ENCODE data around the gene PSENEN. TPM values are rescaled to one million over a fixed set of nuclear protein-coding genes. Genes with fewer than 3 reads are reported as not detected.

Gene PSENEN, protein sequence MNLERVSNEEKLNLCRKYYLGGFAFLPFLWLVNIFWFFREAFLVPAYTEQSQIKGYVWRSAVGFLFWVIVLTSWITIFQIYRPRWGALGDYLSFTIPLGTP
- total RNA-seq: 10 to 100 TPM; 56.7 to 92.1 (median 90.2) TPM
- long read RNA-seq, donor 1, transcript PSENEN-202 (4 exons, 1,661 nt): major isoform, 16 of 18 reads
- long read RNA-seq, donor 1, partial matches to known transcripts: 0 of 18 reads
- long read RNA-seq, donor 1, other reads (novel, unspliced or antisense): 0 of 18 reads
- long read RNA-seq, donor 2, transcript PSENEN-202 (4 exons, 1,661 nt): major isoform, 18 of 20 reads
- long read RNA-seq, donor 2, partial matches to known transcripts: 1 of 20 reads
- long read RNA-seq, donor 2, other reads (novel, unspliced or antisense): 0 of 20 reads

- intact Hi-C loops (cut with DNase I, micrococcal nuclease): no loop called here
- peak; percentile 96 to 99 (median 96) for DNase-seq
These were observed at the start of gene PSENEN, which contains the start of gene U2AF1L4 for GRCh38 chr19:35745328-35746086. Gene PSENEN (plus strand): TSS chr19:35745651. CDS start chr19:35745931, 280 bp downstream. Gene U2AF1L4 (minus strand): TSS chr19:35745418. CDS start chr19:35745391, 27 bp downstream.

GRCh38 chr19:35695895-35696422 lies 49.5 kb upstream of the PSENEN start:
- no peak for TF ChIP-seq CTCF (IDR thresholded peaks at IDR 0.05)
- Histone ChIP-seq H3K4me3 (no peak overlapping the region), H3K4me1 (ENCODE audit: low read depth) (no peaks in the 10 kb centered on the region), H3K9me3 (no peaks in the 10 kb centered on the region), H3K36me3 (ENCODE audit: low read depth) (no peaks in the 10 kb centered on the region)
- no peak for DNase-seq
- no peak for ATAC-seq
- intact Hi-C loops (cut with DNase I, micrococcal nuclease): loop anchor here in 1 of 2 donors (10.0 kb wide), 1 partner anchor 239 kb away; the partner anchor contains the start of gene LRFN3

More at GRCh38 chr19:35745328-35746086, at the start of gene PSENEN, which contains the start of gene U2AF1L4:
- ATAC-seq: peak; percentile 77
- no peak for TF ChIP-seq CTCF (IDR thresholded peaks at IDR 0.05)
- H3K9me3 ChIP-seq: no peaks in the 10 kb centered on the region
- peak within 1 kb of the TSS; percentile 80 for H3K4me3 ChIP-seq
- peaks cover 28% of the 10 kb centered on the region for H3K4me1 ChIP-seq (ENCODE audit: low read depth)
- no peaks in the 10 kb centered on the region for H3K36me3 ChIP-seq (ENCODE audit: low read depth)

DNA sequence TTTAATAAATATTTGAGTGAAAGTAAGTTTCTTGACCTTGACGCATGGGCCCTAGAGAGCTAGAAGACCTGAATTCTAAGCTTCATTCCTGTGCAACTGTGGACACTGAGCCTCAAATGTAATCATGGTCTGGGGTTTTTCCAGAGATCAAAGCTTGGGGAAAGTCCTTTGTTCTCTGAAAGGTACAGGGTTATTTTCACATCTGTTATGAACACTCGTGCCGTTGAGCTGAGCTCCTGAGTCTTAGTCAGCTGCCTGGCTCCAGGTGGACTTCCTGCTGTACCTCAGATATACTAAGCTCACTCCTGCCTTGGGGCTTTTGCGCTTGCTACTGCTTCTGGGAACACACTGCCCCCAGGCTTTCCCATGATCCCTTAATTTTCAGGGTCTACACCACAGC lies 48.6 kb upstream of the PSENEN start:
- TF ChIP-seq CTCF (IDR thresholded peaks at IDR 0.05): no peak
- Histone ChIP-seq H3K4me3 (no peak overlapping the region), H3K36me3 (ENCODE audit: low read depth) (no peaks in the 10 kb centered on the region), H3K4me1 (ENCODE audit: low read depth) (no peaks in the 10 kb centered on the region), H3K9me3 (no peaks in the 10 kb centered on the region)
- no peak for ATAC-seq
- intact Hi-C loops (cut with DNase I, micrococcal nuclease): loop anchor here in 1 of 2 donors (10.0 kb wide), 1 partner anchor 238 kb away; the partner anchor contains the start of gene LRFN3
- no peak for DNase-seq

DNA sequence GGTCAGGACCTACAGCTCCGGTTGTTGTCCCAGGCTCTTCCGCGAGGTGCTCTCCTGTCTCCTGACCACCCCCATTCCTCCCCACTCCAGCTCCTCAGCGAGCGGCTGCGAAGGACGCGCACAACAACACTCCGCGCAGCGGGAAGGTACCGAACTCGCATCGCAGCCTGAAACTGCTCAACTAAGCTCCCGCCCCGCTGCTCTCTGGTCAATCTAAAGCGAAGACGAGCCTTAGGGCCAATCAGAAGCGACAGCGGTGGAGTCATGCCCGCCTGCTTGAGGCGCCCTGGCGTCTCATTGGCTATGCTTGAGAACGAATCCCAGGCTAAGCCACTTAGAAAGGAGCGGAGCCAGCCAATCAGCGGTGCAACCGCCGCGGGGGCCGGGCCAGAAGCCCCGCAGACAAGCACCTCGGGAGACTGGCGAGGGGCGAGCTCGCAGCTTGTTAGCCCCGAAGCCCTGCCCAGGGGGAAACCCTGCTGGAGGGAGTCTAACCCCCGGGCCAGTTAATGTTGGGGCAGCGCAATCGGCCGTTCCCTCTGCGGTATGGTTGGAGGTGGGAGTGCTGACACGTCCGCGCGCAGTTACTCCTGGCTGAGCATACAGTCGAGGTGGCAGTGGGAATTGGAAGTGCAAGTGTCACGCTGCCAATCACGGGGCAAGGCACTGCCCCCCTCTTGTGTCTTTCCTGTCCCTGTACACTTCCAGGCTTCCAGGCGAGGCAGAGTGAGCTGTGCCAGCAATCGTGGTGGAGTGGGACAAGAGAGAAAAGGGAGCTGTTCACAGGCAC lies 43.0 kb upstream of the PSENEN start:
- TF ChIP-seq CTCF (IDR thresholded peaks at IDR 0.05): no peak
- DNase-seq: peak; percentile 92 to 97 (median 95)
- Histone ChIP-seq H3K36me3 (ENCODE audit: low read depth) (no peaks in the 10 kb centered on the region), H3K4me3 (no peak overlapping the region), H3K9me3 (no peaks in the 10 kb centered on the region), H3K4me1 (ENCODE audit: low read depth) (peaks cover 4% of the 10 kb centered on the region)
- intact Hi-C loops (cut with DNase I, micrococcal nuclease): no loop called here
- peak; percentile 99 for ATAC-seq

DNA sequence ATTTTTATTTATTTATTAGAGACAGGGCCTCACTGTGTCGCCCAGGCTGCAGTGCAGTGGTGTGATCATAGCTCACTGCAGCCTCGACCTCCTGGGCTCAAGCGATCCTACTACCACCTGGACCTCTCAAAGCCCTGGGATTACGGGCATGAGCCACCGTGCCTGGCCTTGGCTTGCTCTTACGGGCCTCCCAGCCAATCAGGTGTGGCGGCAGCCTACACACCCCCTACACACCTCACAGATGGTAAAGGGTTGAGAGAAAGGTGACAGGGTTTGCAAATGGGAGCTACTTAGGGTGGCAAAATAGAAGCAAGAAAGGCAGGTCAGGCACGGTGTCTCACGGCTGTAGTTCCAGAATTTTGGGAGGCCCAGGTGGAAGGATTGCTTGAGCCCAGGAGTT lies 42.1 kb upstream of the PSENEN start:
- intact Hi-C loops (cut with DNase I, micrococcal nuclease): no loop called here
- Histone ChIP-seq H3K36me3 (ENCODE audit: low read depth) (no peaks in the 10 kb centered on the region), H3K9me3 (no peaks in the 10 kb centered on the region), H3K4me3 (no peak overlapping the region), H3K4me1 (ENCODE audit: low read depth) (peaks cover 4% of the 10 kb centered on the region)
- TF ChIP-seq CTCF (IDR thresholded peaks at IDR 0.05): no peak
- DNase-seq (no peak), ATAC-seq (no peak)
